ENCODE measurements around the gene SSBP2. TPM values are rescaled to one million over a fixed set of nuclear protein-coding genes. Genes with fewer than 3 reads are reported as not detected.
"Not testable (repeated sequence)": the region's sequence is repeated elsewhere in the genome, so short reads cannot be mapped to it uniquely, and the experiment has no call there.

The SSBP2 gene
- total RNA-seq, 4 donors from 2014 or later = 17.1 to 80.3 (median 24.2) TPM

DNA sequence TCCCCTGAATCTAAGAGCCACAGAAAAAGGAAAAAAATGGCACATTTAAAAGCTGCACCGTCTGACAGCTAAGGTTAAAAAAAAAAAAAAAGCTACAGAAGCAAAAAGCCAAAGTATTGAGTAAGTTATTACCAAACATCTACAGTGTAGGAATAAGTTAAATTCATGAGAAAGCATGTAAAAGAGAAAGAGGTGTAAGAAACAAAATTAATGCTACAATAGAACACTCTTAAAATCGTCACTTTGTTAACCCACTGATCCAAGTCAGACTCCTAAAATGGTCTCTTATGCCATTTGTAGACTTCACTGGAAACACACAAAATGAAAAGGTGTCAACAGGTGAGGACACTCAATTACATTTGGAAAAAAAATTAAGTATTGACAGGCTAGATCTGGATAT is 120.2 kb downstream of the SSBP2 start:
- no peak for DNase-seq
- H3K4me3 ChIP-seq = no peak overlapping the region
- 49 to 64% methylated on average over 2 of the region's 2 CpGs for WGBS, 2 donors
- no peaks in the 10 kb centered on the region for H3K27me3 ChIP-seq
- H3K4me1 ChIP-seq = peaks cover 0 to 5% (median 0%) of the 10 kb centered on the region in 3 donors
- H3K36me3 ChIP-seq = peaks cover 0 to 38% (median 0%) of the 10 kb centered on the region in 3 donors
- no peak for TF ChIP-seq CTCF (IDR thresholded peaks at IDR 0.05)
- TF ChIP-seq POLR2A (IDR thresholded peaks at IDR 0.05) = no peak
- H3K27ac ChIP-seq = no peak overlapping the region
- no peaks in the 10 kb centered on the region for H3K9me3 ChIP-seq
- intact Hi-C loops (cut with DNase I) = no loop called here

DNA sequence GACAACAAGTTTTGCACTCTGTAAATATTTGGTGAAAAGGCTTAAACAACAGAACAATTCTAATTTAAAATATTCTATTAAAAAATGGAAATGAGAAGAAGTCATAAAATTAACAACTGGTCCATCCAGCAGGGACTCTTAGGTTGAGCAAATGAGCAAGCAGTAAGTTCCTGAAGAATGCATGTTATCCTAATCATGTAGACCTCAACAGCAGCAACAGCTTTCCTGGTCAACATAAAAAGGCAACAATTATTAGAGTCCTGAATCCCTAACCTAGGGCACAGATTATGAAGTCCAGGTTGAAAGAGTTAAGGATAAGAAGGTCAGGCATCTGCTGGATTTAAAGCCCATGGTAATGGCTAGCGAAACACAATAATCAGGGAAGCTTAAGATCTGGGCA is 120.9 kb downstream of the SSBP2 start:
- intact Hi-C loops (cut with DNase I) = no loop called here
- no peak for DNase-seq
- H3K4me1 ChIP-seq = peaks cover 0 to 5% (median 0%) of the 10 kb centered on the region in 3 donors
- H3K4me3 ChIP-seq = no peak overlapping the region
- no peaks in the 10 kb centered on the region for H3K27me3 ChIP-seq
- WGBS, 2 donors = 100% methylated on average over 1 of the region's 1 CpG
- TF ChIP-seq POLR2A (IDR thresholded peaks at IDR 0.05) (no peak), CTCF (IDR thresholded peaks at IDR 0.05) (no peak)
- H3K9me3 ChIP-seq = no peaks in the 10 kb centered on the region
- H3K27ac ChIP-seq = no peak overlapping the region
- H3K36me3 ChIP-seq = peaks cover 0 to 31% (median 0%) of the 10 kb centered on the region in 3 donors

GRCh38 chr5:81628061-81628460 is 122.8 kb downstream of the SSBP2 start:
- H3K9me3 ChIP-seq; H3K27me3 ChIP-seq; DNase-seq; H3K4me1 ChIP-seq; H3K27ac ChIP-seq; intact Hi-C loops (cut with DNase I); H3K4me3 ChIP-seq: not testable (repeated sequence)
- 83 to 87% methylated on average over 4 of the region's 4 CpGs for WGBS, 2 donors
- H3K36me3 ChIP-seq = peaks cover 0 to 22% (median 0%) of the 10 kb centered on the region in 3 donors

- Histone ChIP-seq H3K4me1 (peaks cover 0 to 5% (median 0%) of the 10 kb centered on the region in 3 donors), H3K9me3 (no peaks in the 10 kb centered on the region), H3K27ac (peak overlapping the region in 1 of 4 donors; percentile 57), H3K4me3 (no peak overlapping the region), H3K27me3 (no peaks in the 10 kb centered on the region), H3K36me3 (peaks cover 0 to 28% (median 0%) of the 10 kb centered on the region in 3 donors)
- intact Hi-C loops (cut with DNase I) = no loop called here
- WGBS, 2 donors = 0 to 7% methylated on average over 1 of the region's 1 CpG
- no peak for DNase-seq
- no peak for TF ChIP-seq CTCF (IDR thresholded peaks at IDR 0.05)
- no peak for TF ChIP-seq POLR2A (IDR thresholded peaks at IDR 0.05)
These were observed 124.4 kb downstream of the SSBP2 start for GRCh38 chr5:81626524-81626923.

DNA sequence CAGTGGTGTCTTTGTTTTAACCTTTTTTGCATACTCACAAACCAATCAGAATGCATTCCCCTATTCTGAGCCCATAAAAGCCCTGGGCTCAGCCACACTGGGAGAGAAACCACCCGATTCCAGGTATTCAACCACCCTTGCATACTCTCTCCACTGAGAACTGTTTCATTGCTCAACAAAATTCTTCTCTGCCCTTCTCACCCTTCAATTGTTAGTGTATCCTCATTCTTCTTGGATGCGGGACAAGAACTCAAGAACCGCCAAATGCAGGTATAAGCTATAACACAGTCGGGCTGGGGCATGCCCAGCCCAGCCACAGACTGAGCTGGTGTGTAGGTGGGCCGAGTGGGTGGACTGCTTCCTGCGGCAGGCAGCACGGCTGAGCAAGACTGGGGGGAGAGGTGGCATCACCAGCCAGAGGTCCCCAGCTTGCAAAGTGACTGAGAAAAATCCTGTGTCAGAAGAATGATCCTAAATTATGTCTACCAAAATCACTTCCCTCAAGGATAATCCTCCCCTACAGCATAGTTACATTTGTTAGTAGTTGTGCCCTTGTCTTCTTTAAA is 141.0 kb downstream of the SSBP2 start:
- DNase-seq = no peak
- Histone ChIP-seq H3K36me3 (peaks cover 0 to 43% (median 6%) of the 10 kb centered on the region in 3 donors), H3K4me1 (no peaks in the 10 kb centered on the region), H3K4me3 (no peak overlapping the region), H3K9me3 (peaks cover 0 to 7% (median 0%) of the 10 kb centered on the region in 3 donors), H3K27ac (no peak overlapping the region), H3K27me3 (no peaks in the 10 kb centered on the region)
- TF ChIP-seq POLR2A (IDR thresholded peaks at IDR 0.05) (no peak), CTCF (IDR thresholded peaks at IDR 0.05) (no peak)
- intact Hi-C loops (cut with DNase I) = no loop called here
- WGBS, 2 donors = 90 to 92% methylated on average over 1 to 7 of the region's 7 CpGs

GRCh38 chr5:81608976-81609375 is 141.9 kb downstream of the SSBP2 start:
- intact Hi-C loops (cut with DNase I) = no loop called here
- DNase-seq = no peak
- TF ChIP-seq CTCF (IDR thresholded peaks at IDR 0.05) (no peak), POLR2A (IDR thresholded peaks at IDR 0.05) (no peak)
- H3K4me3 ChIP-seq = no peak overlapping the region
- peaks cover 0 to 7% (median 0%) of the 10 kb centered on the region in 3 donors for H3K9me3 ChIP-seq
- no peak overlapping the region for H3K27ac ChIP-seq
- 87 to 90% methylated on average over 1 of the region's 1 CpG for WGBS, 2 donors
- no peaks in the 10 kb centered on the region for H3K27me3 ChIP-seq
- no peaks in the 10 kb centered on the region for H3K4me1 ChIP-seq
- H3K36me3 ChIP-seq = peaks cover 0 to 36% (median 6%) of the 10 kb centered on the region in 3 donors

Data from esophagus squamous epithelium (tissue), 5 donors.